HG03108 (cell line): ENCODE results near the gene VPS18.
"Not testable (repeated sequence)": the region's sequence is repeated elsewhere in the genome, so short reads cannot be mapped to it uniquely, and the experiment has no call there.

Source experiments
- ATAC-seq: cut with Tn5 transposase; IDR thresholded peaks from one replicate; pipeline ENCODE4 v1.9.1; 2021; ENCODE audit warnings: moderate library complexity; ENCODE audit not compliant: unreplicated experiment

Gene VPS18, protein sequence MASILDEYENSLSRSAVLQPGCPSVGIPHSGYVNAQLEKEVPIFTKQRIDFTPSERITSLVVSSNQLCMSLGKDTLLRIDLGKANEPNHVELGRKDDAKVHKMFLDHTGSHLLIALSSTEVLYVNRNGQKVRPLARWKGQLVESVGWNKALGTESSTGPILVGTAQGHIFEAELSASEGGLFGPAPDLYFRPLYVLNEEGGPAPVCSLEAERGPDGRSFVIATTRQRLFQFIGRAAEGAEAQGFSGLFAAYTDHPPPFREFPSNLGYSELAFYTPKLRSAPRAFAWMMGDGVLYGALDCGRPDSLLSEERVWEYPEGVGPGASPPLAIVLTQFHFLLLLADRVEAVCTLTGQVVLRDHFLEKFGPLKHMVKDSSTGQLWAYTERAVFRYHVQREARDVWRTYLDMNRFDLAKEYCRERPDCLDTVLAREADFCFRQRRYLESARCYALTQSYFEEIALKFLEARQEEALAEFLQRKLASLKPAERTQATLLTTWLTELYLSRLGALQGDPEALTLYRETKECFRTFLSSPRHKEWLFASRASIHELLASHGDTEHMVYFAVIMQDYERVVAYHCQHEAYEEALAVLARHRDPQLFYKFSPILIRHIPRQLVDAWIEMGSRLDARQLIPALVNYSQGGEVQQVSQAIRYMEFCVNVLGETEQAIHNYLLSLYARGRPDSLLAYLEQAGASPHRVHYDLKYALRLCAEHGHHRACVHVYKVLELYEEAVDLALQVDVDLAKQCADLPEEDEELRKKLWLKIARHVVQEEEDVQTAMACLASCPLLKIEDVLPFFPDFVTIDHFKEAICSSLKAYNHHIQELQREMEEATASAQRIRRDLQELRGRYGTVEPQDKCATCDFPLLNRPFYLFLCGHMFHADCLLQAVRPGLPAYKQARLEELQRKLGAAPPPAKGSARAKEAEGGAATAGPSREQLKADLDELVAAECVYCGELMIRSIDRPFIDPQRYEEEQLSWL

DNA sequence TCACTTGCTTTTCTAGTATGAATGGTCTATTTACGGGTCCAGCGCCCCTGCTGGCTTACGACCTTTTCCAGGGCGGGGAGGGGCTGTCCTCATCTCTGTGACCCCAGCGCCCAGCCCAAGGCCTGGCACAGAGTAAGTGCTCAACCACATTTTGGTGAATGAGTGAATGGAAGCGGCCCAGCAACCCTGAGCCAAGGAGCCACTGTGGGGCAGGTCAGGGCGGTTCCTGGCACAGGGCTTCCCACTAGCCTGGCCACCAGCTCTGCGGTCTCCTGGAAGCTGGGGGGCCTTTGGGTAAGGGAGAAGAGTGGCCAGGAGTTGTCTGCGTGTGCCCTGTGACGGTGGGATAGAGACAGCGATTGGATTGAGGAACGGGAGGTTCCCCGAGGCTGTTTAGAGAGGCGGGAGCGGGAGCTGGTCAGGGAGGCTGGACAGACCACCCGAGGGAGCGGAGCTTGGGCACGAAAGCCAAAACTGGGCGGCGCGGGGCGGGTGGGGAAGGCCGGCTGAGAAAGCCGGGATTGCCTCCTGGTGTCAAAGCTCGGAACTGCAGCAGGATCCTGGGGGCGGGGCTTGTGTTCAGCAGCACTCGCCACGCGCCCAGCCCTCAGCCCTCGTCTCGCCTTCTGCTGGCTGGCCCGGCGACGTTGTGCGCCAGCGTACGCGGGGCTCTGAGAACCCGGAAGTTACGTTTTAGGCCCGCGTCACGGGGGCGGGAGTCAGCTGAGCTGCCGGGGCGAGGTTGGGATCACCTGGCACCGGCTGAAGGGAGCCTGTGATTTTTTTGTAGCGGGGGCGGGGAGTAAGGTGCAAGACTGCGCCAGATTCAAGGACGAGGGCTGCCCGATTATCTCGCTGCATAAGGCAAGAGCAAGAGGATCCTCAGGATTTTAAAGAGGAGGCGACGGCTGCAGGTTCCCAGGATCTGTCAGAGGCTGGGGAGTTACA, at the start of gene VPS18:
VPS18 (plus strand) TSS at position 718 of the 948 bp plus-strand sequence. CDS start 319 bp downstream, outside the sequence.
- ATAC-seq = peak; percentile 82

DNA sequence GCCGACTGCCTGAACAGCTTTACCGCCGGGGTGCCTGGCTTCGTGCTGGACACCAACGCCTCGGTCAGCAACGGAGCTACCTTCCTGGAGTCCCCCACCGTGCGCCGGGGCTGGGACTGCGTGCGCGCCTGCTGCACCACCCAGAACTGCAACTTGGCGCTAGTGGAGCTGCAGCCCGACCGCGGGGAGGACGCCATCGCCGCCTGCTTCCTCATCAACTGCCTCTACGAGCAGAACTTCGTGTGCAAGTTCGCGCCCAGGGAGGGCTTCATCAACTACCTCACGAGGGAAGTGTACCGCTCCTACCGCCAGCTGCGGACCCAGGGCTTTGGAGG, 49.6 kb upstream of the VPS18 start:
- no peak for ATAC-seq

DNA sequence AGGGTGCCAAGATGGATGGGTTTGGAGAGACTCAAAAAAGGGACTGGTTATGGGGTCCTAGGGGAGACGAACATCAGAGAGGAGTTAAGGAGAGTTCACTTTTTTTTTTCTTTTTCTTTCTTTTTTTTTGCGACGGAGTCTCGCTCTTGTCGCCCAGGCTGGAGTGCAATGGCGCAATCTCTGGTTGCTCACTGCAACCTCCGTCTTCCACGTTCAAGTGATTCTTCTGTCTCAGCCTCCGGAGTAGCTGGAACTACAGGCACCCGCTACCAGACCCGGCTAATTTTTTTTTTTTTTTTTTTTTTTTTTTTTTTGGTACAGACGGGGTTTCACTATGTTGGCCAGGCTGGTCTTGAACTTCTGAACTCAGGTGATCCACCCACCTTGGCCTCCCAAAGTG, 49.2 kb upstream of the VPS18 start:
- no peak for ATAC-seq

DNA sequence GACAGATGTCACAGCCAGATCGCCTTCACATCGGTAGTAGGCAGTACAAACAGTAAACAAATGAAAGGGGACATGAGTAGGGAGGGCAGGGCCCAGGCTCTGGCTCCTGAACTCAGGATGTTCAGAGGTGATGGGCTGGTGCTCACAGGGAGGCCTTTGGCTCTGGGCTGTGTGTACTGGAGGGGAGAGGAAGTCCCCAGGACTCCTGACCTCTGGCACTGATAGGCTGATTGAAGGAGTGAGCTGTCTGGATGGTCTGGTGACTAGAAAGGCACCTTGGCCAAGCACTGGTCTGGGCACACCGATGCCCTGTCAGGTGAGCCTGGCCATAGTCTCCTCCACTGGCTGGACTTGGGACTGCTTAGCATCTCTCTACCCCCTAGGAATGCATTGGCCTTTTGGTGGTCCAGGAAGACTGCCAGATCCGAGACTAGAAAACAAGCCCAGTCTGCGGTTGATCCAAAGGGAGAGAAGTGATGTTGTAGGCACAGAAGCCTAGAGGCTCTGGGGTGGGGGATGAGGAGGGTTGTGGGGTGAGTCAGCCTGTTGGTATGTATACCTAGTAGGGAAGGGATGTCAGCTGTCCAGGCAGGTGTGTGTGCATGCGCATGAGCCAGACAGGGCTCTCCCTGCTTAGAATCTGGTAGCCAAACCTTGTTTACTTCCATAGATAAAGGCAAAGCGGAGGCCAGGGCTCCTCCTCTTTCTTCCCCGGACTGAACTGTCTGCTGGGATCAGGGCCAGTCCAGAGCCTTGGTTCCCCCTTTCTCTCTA, 48.6 kb upstream of the VPS18 start:
- ATAC-seq = no peak

DNA sequence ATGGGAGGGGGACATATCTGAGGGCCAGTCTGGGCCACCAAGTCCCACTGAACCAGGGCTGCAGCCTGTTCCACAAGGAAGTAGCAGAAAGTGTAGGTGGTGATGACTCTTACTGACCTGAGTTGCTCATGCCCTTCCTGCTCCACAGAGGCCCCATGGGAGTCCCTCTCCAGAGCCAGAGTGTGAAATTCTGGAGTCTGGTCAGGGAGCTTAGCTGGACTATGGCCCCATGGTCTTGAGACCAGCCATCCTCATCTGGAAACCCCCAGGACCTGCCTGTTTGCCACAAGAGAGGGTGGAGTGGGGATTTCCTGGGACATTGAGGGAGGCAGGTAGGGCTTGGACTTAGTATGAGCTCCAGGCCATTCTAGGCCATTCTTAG, 47.4 kb upstream of the VPS18 start:
- ATAC-seq = no peak

DNA sequence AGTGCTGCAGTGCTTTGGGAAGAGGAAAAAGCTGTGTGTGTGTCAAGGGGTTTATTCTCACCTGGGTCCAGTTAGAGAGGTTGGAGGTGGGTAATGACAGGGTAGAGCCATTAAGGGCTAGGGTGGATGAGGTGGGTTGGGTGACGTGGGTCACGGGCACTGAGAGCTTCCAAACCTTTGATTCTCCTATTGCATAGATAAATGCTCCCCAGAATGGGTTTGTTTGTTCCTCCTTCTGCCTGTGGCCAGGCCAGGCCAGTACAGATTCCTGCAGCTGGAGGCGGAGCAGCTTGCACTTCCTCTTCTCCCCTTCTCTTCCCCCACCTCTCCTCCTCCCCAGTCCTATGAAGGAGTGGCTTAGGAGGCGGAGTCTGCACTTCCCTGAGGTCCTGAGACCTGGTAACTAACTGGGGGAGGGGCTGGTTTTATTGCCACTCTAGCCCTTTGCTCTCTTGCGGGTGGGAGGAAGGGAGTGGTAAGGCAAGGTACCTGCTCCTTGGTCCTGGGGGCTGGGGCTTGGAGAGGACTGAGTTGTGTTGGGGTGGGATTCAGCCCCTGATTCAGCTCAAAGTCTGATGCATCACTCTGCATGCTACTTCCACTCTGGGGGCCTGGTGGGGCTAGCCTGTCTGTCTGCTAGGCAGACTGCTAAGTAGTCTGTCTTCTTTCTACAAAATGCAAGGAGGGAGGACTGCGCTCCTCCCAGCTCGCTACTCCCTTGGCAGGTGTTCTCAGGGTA, 46.9 kb upstream of the VPS18 start:
- peak; percentile 58 for ATAC-seq

DNA sequence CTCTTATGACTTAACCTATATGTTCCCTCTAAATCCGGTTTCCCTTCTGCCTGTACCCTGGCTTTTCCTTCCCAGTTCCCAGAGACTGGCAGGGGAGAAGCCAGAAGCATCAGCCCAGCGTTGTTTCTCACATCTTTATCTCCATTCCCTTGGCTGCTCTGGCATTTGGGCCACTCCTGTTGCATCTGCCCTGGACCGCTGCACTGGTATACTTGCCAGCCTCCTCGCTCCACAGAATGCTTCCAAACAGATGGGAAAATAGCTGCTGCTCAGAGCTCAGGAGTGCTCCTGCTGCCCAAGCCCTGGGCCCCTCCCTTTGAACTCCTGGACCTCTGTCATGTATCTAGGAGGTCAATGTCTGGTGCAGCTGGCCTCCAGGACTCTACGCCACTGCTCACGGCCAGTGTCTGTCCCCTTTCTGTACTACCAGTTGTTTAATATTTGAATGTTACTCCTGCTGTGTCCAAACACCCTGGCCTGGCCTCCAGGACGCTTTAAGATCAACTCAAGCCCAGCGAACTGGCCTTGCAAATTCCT, 43.6 kb upstream of the VPS18 start:
- no peak for ATAC-seq

DNA sequence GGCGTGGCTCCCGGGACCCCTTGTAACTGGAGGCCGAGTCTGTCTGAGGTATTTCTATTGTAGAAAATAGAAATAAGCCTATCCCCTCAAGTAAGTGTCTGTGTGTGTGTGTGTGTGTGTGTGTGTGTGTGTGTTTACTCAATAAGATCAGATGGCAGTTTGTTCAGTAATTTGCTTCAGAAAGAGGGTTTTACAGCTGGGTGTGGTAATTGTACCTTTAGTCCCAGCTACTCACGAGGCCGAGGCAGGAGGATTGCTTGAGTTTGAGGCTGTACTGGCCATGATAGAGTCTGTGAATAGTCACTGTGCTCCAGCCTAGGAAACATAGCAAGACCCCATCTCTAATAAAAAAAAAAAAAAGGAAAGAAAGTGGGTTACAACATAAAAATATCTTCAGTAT, 41.7 kb upstream of the VPS18 start:
- ATAC-seq = no peak

DNA sequence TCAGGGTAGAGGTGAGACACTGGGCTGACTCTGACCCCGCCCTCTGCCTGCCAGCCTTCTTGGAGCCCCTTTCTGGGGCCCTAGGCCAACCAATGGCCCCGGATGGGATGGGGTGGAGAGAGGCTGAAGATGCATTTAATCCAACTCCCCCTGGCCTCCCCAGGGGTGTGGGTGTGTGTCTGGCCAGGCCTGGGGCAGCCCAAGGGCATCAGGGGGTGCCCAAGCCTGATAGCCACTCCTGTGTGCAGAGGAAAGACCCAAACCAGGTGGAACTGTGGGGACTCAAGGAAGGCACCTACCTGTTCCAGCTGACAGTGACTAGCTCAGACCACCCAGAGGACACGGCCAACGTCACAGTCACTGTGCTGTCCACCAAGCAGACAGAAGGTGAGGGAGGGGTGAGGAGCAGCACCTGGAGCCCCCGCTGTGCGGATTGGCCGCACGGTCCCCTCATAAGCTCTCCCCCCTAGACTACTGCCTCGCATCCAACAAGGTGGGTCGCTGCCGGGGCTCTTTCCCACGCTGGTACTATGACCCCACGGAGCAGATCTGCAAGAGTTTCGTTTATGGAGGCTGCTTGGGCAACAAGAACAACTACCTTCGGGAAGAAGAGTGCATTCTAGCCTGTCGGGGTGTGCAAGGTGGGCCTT, 40.9 kb upstream of the VPS18 start:
- no peak for ATAC-seq

DNA sequence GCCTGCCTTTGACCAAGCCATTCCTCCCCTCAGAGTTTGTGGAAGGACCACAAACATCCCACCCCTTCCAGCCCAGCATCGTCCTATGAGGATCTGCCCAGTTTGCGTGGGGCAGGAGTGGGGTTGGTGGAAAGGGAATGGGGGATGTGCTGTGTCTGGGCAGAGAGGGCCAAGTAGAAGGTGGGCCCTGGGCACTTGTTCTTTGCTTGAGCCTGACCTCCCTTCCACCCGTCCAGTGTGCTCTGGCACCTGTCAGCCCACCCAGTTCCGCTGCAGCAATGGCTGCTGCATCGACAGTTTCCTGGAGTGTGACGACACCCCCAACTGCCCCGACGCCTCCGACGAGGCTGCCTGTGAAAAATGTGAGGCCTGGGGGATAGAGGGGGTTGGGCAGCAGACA, 40.1 kb upstream of the VPS18 start:
- no peak for ATAC-seq

DNA sequence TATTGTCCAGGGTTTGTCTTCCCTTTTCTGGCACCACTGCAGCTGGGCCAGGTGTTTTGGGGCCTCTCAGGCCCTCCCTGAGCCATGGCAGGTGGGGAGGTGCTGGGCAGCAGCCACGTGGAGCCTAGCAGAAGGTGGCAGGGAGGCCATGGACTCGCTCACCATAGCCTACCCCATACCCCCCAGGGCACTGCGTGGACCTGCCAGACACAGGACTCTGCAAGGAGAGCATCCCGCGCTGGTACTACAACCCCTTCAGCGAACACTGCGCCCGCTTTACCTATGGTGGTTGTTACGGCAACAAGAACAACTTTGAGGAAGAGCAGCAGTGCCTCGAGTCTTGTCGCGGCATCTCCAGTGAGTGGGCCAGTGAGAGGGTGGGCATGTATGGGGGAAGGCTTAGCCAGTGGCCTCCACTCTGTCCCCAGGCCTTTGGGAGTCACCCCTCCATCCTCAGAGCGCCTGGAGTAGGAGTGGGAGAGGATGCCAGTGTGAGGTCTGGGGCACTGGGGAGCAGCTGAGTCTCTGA, 38.5 kb upstream of the VPS18 start:
- ATAC-seq = no peak

DNA sequence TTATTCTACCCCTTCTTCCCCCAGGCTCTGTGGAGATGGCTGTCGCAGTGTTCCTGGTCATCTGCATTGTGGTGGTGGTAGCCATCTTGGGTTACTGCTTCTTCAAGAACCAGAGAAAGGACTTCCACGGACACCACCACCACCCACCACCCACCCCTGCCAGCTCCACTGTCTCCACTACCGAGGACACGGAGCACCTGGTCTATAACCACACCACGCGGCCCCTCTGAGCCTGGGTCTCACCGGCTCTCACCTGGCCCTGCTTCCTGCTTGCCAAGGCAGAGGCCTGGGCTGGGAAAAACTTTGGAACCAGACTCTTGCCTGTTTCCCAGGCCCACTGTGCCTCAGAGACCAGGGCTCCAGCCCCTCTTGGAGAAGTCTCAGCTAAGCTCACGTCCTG, 37.5 kb upstream of the VPS18 start:
- no peak for ATAC-seq

DNA sequence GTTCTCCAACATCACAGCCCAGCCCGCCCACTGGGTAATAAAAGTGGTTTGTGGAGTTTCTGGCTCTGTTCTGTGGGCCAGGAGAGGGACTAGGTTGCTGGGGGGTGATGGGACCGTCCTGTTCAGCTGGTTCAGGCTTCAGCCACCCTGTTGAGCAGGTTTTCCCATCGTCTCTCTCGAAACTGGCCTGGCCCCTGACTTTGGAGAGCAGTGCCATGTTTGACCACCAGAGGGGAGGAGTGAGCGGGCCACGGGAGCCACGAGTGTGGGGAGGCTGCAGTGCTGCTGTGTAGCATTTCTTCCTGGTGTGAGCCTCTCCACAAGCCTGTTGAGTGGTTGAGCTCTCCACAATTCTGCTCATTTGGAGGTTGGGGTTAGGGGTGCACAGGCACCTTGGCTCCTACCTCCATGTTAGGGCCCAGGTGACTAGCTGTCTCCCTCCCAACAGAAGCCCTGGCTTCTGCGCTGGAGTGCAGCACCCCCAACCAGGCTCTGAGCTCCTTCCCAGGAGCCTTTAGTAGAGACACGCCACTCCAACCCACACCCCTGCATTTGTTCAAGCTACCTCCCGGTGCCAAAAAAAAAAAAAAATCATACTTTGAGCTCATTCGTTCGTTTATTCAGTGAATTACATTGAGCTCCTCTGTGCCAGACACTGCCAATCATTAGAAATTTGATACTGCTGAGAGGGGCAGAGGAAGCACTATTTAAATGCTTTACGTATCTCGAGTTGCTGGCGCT, 36.5 kb upstream of the VPS18 start:
- ATAC-seq = peak; percentile 63

DNA sequence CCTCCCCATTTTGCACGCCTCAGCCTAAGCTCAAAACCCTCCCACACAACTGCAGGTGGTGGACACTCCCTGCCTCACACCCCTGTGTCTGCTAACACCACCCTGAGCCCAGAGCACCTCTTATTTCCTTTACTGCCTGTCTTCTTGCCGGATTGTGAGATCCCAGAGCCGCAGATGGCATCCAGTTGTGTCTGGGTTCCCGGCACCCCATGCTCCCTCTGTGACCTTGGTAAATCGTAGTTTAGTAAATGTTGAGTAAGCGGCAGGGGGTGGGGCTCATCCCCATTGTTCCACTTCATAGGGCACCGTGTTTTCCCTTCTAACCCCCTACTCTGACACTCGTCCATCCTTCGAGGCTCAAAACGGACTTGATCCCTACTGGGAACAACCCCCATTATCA, 35.5 kb upstream of the VPS18 start:
- no peak for ATAC-seq

DNA sequence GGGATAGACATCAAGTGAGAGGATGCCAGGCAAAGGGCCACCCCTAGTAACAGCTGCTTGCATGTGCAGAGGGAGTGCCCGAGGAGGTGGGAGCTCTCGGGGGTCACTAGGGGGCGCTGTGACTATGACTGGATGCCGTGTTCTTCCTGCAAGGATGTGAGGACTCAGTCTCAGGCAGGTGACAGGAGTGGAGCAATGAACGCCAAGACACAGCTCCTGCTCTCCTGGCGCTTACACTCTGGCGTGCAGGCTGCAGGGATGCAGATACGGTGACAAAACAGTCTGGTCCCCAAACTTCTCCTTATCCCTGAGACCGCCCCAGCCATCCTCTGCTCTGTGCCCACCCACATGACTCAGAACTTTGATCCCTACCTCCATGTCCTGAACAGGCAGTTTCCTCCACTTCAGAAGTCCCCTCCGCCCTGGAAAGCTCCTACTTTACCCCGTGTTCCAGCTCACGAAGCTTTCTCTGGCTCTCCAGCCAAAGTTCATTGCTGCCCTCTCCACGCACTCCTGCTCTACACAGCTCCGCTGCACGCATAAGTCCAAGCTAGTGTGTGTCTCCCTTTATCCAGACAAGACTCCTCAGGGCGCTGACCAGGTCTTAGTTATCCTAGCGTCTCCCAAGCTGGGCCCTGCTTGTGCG, 34.9 kb upstream of the VPS18 start:
- peak; percentile 65 for ATAC-seq

DNA sequence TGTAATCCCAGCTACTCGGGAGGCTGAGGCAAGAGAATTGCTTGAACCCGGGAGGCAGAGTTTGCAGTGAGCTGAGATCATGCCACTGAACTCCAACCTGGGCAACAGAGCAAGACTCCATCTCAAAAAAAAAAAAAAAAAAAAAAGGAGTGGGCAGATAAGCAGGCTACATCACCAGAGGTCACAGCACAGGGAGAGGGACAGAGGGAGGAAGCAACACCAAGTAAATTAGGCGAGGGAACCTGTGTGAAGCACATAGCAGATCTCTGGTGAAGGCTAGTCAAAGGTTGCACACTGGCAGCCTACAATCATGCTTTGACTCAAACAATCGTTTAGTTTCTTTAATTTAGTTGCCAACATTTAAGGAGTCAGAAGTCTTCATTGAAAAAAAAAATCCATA, 33.1 kb upstream of the VPS18 start:
- not testable (repeated sequence) for ATAC-seq

DNA sequence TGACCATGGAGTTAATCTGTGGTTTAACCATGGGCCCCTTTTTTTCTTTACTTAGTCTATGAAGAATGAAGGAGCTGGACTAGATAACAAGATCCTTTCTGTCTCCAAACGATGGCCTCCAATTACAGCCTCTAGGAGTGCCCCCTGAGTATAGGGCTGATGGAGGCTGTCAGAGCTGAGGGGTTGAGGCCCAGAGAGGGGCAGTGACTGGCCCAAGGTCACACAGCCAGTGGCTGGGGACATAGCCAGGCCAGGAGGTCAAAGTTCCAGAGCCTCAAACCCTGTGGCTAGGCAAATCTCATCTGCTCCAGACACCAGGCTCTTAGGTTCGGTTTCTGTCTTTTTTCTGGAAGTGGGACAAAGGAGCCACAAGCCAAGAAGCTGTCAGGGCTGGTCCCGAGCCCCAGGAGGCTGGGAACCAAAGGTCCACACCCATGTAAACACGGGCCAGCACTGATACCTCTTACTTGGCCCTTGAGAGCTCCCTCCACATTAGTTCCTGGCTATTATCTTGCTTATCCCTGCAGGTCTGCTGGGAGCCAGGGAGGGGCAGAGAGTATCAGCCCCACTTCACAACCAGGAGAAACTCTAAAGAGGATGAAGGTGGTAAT, 30.5 kb upstream of the VPS18 start:
- no peak for ATAC-seq
